GM21390 (cell line): Measurements from ENCODE around the gene SYTL2.
"Not testable (repeated sequence)": the region's sequence is repeated elsewhere in the genome, so short reads cannot be mapped to it uniquely, and the experiment has no call there.

Experiments
- ATAC-seq: cut with Tn5 transposase; IDR thresholded peaks from one replicate; pipeline ENCODE4 v1.9.1; 2021; ENCODE audit not compliant: unreplicated experiment

The SYTL2 gene

GRCh38 chr11:85810871-85811611 lies at the start of gene SYTL2:
TSS of gene SYTL2 (minus strand) at chr11:85811141. CDS start at chr11:85757725, 53,416 bp downstream.
- ATAC-seq, result peak; percentile 86

GRCh38 chr11:85859541-85859940 lies 48.6 kb upstream of the SYTL2 start:
- not testable (repeated sequence) for ATAC-seq

GRCh38 chr11:85857098-85857497 lies 46.2 kb upstream of the SYTL2 start:
- no peak for ATAC-seq

GRCh38 chr11:85855341-85855656 lies 44.4 kb upstream of the SYTL2 start, which contains the start of gene CCDC83:
TSS of gene CCDC83 (plus strand) at chr11:85855383. CDS start at chr11:85865124, 9,741 bp downstream.
- ATAC-seq, result no peak

- peak; percentile 98 for ATAC-seq
These were observed 43.8 kb upstream of the SYTL2 start for GRCh38 chr11:85854557-85855340.

GRCh38 chr11:85854212-85854556 lies 43.2 kb upstream of the SYTL2 start:
- no peak for ATAC-seq

- not testable (repeated sequence) for ATAC-seq
These were observed 42.6 kb upstream of the SYTL2 start for GRCh38 chr11:85853541-85853940.

- not testable (repeated sequence) for ATAC-seq
These were observed 41.8 kb upstream of the SYTL2 start for GRCh38 chr11:85852754-85853153.

GRCh38 chr11:85848556-85848955 lies 37.6 kb upstream of the SYTL2 start:
- no peak for ATAC-seq

GRCh38 chr11:85848006-85848405 lies 37.1 kb upstream of the SYTL2 start:
- ATAC-seq, result no peak

GRCh38 chr11:85847436-85847835 lies 36.5 kb upstream of the SYTL2 start:
- no peak for ATAC-seq

GRCh38 chr11:85845124-85845631 lies 34.2 kb upstream of the SYTL2 start:
- ATAC-seq, result no peak

GRCh38 chr11:85844439-85845123 lies 33.6 kb upstream of the SYTL2 start:
- ATAC-seq, result no peak

GRCh38 chr11:85843929-85844328 lies 33.0 kb upstream of the SYTL2 start:
- no peak for ATAC-seq

GRCh38 chr11:85840932-85841331 lies 30.0 kb upstream of the SYTL2 start:
- ATAC-seq, result not testable (repeated sequence)

- no peak for ATAC-seq
These were observed 24.8 kb upstream of the SYTL2 start for GRCh38 chr11:85835729-85836128.

- ATAC-seq, result no peak
These were observed 24.3 kb upstream of the SYTL2 start for GRCh38 chr11:85835263-85835662.

- ATAC-seq, result no peak
These were observed 20.1 kb upstream of the SYTL2 start for GRCh38 chr11:85831050-85831449.

GRCh38 chr11:85829172-85829571 lies 18.2 kb upstream of the SYTL2 start:
- no peak for ATAC-seq

- no peak for ATAC-seq
These were observed 17.7 kb upstream of the SYTL2 start for GRCh38 chr11:85828640-85828978.

- no peak for ATAC-seq
These were observed 17.1 kb upstream of the SYTL2 start for GRCh38 chr11:85827748-85828639.
